ENCODE data around the gene FER.
"Not testable (repeated sequence)": the region's sequence is repeated elsewhere in the genome, so short reads cannot be mapped to it uniquely, and the experiment has no call there.

Gene FER

GRCh38 chr5:108747111-108747773 is 455 bp upstream of the FER start:
- DNase-seq (ENCODE audit: low spot score), result no peak

GRCh38 chr5:108748401-108749127 is 867 bp downstream of the FER start:
- DNase-seq (ENCODE audit: low spot score), result peak; percentile 99

- DNase-seq (ENCODE audit: low spot score), result peak; percentile 37
These were observed 1.6 kb downstream of the FER start for GRCh38 chr5:108749128-108749861.

GRCh38 chr5:108753331-108753730 is 5.6 kb downstream of the FER start:
- DNase-seq (ENCODE audit: low spot score), result no peak

- no peak for DNase-seq (ENCODE audit: low spot score)
These were observed 6.2 kb downstream of the FER start for GRCh38 chr5:108753877-108754276.

GRCh38 chr5:108760512-108760911 is 12.8 kb downstream of the FER start:
- no peak for DNase-seq (ENCODE audit: low spot score)

- DNase-seq (ENCODE audit: low spot score), result peak; percentile 29
These were observed 15.0 kb downstream of the FER start for GRCh38 chr5:108762660-108763059.

GRCh38 chr5:108763222-108763916 is 15.7 kb downstream of the FER start:
- DNase-seq (ENCODE audit: low spot score), result no peak

GRCh38 chr5:108765647-108766046 is 17.9 kb downstream of the FER start:
- DNase-seq (ENCODE audit: low spot score), result no peak

- not testable (repeated sequence) for DNase-seq (ENCODE audit: low spot score)
These were observed 19.2 kb downstream of the FER start for GRCh38 chr5:108766916-108767315.

- no peak for DNase-seq (ENCODE audit: low spot score)
These were observed 21.7 kb downstream of the FER start for GRCh38 chr5:108769352-108769751.

- DNase-seq (ENCODE audit: low spot score), result no peak
These were observed 24.9 kb downstream of the FER start for GRCh38 chr5:108772626-108773025.

GRCh38 chr5:108773330-108773729 is 25.6 kb downstream of the FER start:
- no peak for DNase-seq (ENCODE audit: low spot score)

- DNase-seq (ENCODE audit: low spot score), result not testable (repeated sequence)
These were observed 26.4 kb downstream of the FER start for GRCh38 chr5:108774079-108774478.

- not testable (repeated sequence) for DNase-seq (ENCODE audit: low spot score)
These were observed 29.9 kb downstream of the FER start for GRCh38 chr5:108777582-108777981.

GRCh38 chr5:108784577-108784976 is 36.9 kb downstream of the FER start:
- DNase-seq (ENCODE audit: low spot score), result not testable (repeated sequence)

GRCh38 chr5:108786806-108787483 is 39.2 kb downstream of the FER start:
- DNase-seq (ENCODE audit: low spot score), result peak; percentile 26

GRCh38 chr5:108788142-108788541 is 40.4 kb downstream of the FER start:
- DNase-seq (ENCODE audit: low spot score), result peak; percentile 85

GRCh38 chr5:108793207-108793606 is 45.5 kb downstream of the FER start:
- DNase-seq (ENCODE audit: low spot score), result no peak

GRCh38 chr5:108794349-108794748 is 46.7 kb downstream of the FER start:
- DNase-seq (ENCODE audit: low spot score), result not testable (repeated sequence)

- no peak for DNase-seq (ENCODE audit: low spot score)
These were observed 49.7 kb downstream of the FER start for GRCh38 chr5:108797396-108797795.

- DNase-seq (ENCODE audit: low spot score), result no peak
These were observed 50.3 kb downstream of the FER start for GRCh38 chr5:108797986-108798385.

Data from Ammon's horn (tissue), 1 donor.